Psoas muscle (tissue), 8 donors: ENCODE measurements around the gene SLC6A20. TPM values are rescaled to one million over a fixed set of nuclear protein-coding genes. Genes with fewer than 3 reads are reported as not detected.

ENCODE experiments used
- ATAC-seq, 4 donors: fragments of 200-7000 bp; cut with Tn5 transposase; one replicate each; pipeline ENCODE4 v1.9.1; 2020; ENCODE audit warnings: moderate library complexity in 3 of 4, mild to moderate bottlenecking in 2 of 4
- DNase-seq, 2 donors: peaks; one replicate each; pipeline ENCODE4 v3.0.0-alpha.2; 2020
- H3K27ac ChIP-seq: fragments of 200-600 bp; one replicate; pipeline ENCODE4 v1.8.0; 2022
- H3K27me3 ChIP-seq, 3 donors: fragments of 200-600 bp in 1 of 3; one replicate each; pipeline versions ENCODE4 v1.6.1 to v1.8.0; 2013 to 2022; ENCODE audit warnings: low read length in 2 of 3, mild to moderate bottlenecking in 2 of 3, moderate library complexity in 1 of 3; ENCODE audit not compliant: insufficient read depth in 3 of 3
- H3K36me3 ChIP-seq, 2 donors: fragments of 200-600 bp in 1 of 2; one replicate each; pipeline versions ENCODE4 v1.6.1 to v1.8.0; 2013 to 2022; ENCODE audit warnings: low read depth in 1 of 2, mild to moderate bottlenecking in 1 of 2, moderate library complexity in 1 of 2; ENCODE audit not compliant: insufficient read depth in 1 of 2
- H3K4me1 ChIP-seq: fragments of 200-600 bp; one replicate; pipeline ENCODE4 v1.8.0; 2022
- H3K4me3 ChIP-seq: fragments of 200-600 bp; one replicate; pipeline ENCODE4 v1.8.0; 2022; ENCODE audit warnings: mild to moderate bottlenecking
- H3K9me3 ChIP-seq: fragments of 200-600 bp; one replicate; pipeline ENCODE4 v1.8.0; 2022
- CTCF ChIP-seq: fragments of 200-600 bp; IDR thresholded peaks from one replicate; pipeline ENCODE4 v1.8.0; 2022; ENCODE audit warnings: antibody characterized with exemption
- WGBS, 3 donors: extraction: QIAGEN DNeasy Blood & Tissue Kit; methylation state at CpG; one replicate each; pipeline versions ENCODE4 v1.1.6 to v1.1.7; 2013; 5-methylcytosine and 5-hydroxymethylcytosine counted together
- intact Hi-C, 2 donors: fragments of 100-400 bp; cut with DNase I; formaldehyde crosslinking; loops; one replicate each; pipeline versions ENCODE4 v1.11.0 to v1.14.2; 2022
- polyA plus RNA-seq, 3 donors: library from polyadenylated mRNA; stranded (reverse); fragments of 200-250 nt; gene quantifications; one replicate each; pipeline ENCODE4 v1.2.3, GENCODE V29; 2013
- total RNA-seq, 4 donors: library from RNA; stranded (reverse); fragmentation: NEBNext Ultra II Directional in 2 of 4; extraction: Animal tissue kit (Norgen Biotek cat#: 25700) in 2 of 4; gene quantifications; one replicate each; pipeline versions ENCODE4 v1.2.1 to v1.2.4, GENCODE V29; 2021 to 2023
- donor health status: healthy with polysubstance abuse.
- donor health status: DM: no; HTN: no; CAD: no; lungs with moderate emphysema.
- donor health status: Bipolar disorder and iron deficiency.
- donor health status: healthy.
- donor health status: DM: yes; HTN: yes; CAD: no.
- donor health status: DM: no; HTN: no; CAD: no.
- donor health status: DM: no; HTN: no; CAD: no.
- donor health status: DM: yes; HTN: yes; CAD: no.

Gene SLC6A20
- total and polyA plus RNA-seq, 7 donors, result 0.10 to 0.69 (median 0.42) TPM

DNA sequence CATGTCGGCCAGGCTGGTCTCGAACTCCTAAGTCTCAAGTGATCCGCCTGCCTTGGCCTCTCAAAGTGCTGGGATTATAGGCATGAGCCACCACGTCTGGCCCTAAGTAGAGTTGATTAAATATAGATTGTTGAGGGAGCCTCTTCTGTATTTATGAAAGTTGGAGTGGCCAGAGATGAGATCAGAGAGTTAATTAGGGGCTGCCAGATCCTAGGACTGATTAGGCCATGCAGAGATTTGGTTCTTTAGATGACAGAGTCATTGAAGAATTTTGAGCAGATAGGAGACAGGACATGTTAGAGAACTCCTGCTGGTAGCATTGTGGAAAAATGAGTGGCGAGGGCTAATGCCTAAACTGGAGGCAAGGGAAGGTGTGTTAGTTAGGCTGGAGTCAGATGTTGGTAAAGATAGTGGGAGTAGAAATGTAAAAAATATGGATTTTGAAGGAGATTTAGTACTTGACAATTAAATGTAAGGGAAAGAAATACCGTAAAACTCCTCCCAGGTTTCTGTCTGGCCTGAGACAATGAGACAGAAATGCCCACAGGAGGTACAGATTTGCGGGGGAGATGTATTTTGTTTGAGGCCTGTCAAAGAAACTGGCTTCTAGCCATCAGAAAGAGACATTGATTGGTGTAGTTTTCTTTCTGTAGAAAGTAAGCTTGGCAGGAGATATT, 83.8 kb downstream of the SLC6A20 start:
- Histone ChIP-seq H3K36me3 (peaks cover 2 to 82% of the 10 kb centered on the region in 2 donors), H3K4me3 (no peak overlapping the region), H3K27me3 (no peaks in the 10 kb centered on the region), H3K4me1 (peaks cover 5% of the 10 kb centered on the region), H3K9me3 (no peaks in the 10 kb centered on the region), H3K27ac (peak overlapping the region; percentile 53)
- 67 to 86% (median 75%) methylated on average over 7 of the region's 7 CpGs for WGBS, 3 donors
- ATAC-seq, result peak; percentile 83 to 94 (median 92)
- intact Hi-C loops, result no loop called here
- DNase-seq, result no peak
- TF ChIP-seq CTCF, result no peak

DNA sequence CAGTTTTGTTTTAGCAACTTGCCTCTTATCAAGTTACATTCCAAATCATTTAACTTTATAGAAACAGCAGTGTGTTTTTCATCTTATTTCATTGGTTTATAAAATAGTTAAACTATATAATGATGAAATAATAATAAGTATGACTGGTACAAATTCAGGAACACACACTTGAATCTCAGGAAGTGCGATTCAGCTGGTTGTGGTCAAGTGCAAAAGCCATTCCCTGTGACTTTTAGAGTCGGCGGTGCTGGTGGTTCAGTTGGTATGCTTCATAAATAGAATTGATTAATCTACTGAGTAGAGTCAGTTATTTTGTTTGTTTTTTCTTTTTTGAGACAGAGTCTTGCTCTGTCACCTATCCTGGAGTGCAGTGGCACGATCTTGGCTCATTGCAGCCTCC, 84.4 kb downstream of the SLC6A20 start:
- Histone ChIP-seq H3K4me1 (peaks cover 5% of the 10 kb centered on the region), H3K36me3 (peaks cover 2 to 87% of the 10 kb centered on the region in 2 donors), H3K9me3 (no peaks in the 10 kb centered on the region), H3K27ac (peak overlapping the region; percentile 53), H3K27me3 (no peaks in the 10 kb centered on the region), H3K4me3 (no peak overlapping the region)
- intact Hi-C loops, result no loop called here
- 76 to 92% (median 91%) methylated on average over 4 of the region's 4 CpGs for WGBS, 3 donors
- TF ChIP-seq CTCF, result no peak
- DNase-seq (no peak), ATAC-seq (no peak)

DNA sequence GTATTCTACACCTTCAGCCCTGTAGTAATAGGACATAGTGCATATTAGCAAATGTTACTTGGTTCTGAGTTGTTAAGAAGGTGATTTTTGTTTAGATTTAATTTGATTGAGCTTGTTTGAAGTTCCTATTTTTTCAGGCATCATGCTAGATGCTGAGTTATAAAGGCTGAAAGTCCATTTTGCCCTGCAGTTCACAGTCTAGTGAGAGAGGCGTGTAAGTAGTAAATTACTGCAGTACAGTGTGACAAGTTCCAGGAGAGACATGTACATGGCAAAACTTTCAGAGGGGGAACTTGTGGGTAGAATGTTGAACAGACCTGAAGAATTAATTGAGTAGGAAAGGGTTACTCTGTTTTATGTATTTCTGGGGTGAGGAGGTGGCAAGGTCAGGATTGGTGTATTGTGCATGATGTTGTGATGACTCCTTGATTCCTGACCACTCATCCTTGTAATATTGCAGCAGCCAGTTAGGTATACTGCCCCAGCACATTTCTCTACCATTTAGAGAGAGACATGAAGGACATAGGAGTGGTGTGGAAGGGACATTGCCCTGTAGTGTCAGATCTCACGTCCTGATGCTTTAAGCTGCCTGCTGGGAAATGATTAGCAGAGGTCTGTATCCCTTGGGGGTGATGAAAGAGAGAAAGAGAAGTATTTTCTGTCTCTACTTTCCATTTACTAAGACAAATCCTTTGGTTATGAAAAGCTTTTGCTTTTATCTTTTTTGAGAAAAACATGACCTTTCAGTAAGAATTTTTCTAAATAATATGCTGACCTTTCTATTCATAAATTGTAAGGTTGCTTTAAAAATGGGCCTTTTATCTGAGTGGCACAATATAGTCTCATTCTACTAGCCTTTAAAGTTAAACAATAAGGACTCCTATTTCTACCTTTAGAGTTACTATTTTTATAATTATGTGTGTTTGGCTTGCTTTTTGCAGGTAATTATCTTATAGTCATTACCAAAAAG, 90.2 kb downstream of the SLC6A20 start:
- WGBS, 3 donors, result 76 to 85% (median 80%) methylated on average over 2 of the region's 2 CpGs
- peaks cover 4 to 78% of the 10 kb centered on the region in 2 donors for H3K36me3 ChIP-seq
- TF ChIP-seq CTCF, result no peak
- H3K9me3 ChIP-seq, result no peaks in the 10 kb centered on the region
- H3K4me1 ChIP-seq, result peaks cover 2% of the 10 kb centered on the region
- H3K27ac ChIP-seq, result no peak overlapping the region
- intact Hi-C loops, result no loop called here
- H3K4me3 ChIP-seq, result no peak overlapping the region
- DNase-seq (no peak), ATAC-seq (no peak)
- no peaks in the 10 kb centered on the region for H3K27me3 ChIP-seq

Other genes with a start within 250 kb of the SLC6A20 start
- 10 to 100 TPM; 22.5 to 34.1 (median 32.0) TPM for gene LIMD1, start 201.8 kb downstream of the SLC6A20 start, total RNA-seq
- gene LIMD1, start 201.8 kb downstream of the SLC6A20 start, polyA plus RNA-seq, result 1 to 10 TPM; 3.3 to 9.1 (median 5.5) TPM
- 10 to 100 TPM; 13.1 to 18.1 (median 14.5) TPM for gene SACM1L, start 107.1 kb downstream of the SLC6A20 start, total RNA-seq
- 10 to 100 TPM in 2 of 3 donors, 1 to 10 TPM in 1; 7.5 to 14.2 (median 13.3) TPM for gene SACM1L, start 107.1 kb downstream of the SLC6A20 start, polyA plus RNA-seq
- 1 to 10 TPM; 4.2 to 5.6 (median 5.4) TPM for gene LZTFL1, start 45.6 kb upstream of the SLC6A20 start, total RNA-seq
- gene LZTFL1, start 45.6 kb upstream of the SLC6A20 start, polyA plus RNA-seq, result 10 to 100 TPM in 1 of 3 donors, 1 to 10 TPM in 2; 3.1 to 15.9 (median 4.0) TPM
- not detected for gene CCR9, start 90.0 kb upstream of the SLC6A20 start, total RNA-seq
- gene CCR9, start 90.0 kb upstream of the SLC6A20 start, polyA plus RNA-seq, result under 1 TPM in 1 of 3 donors, not detected in 2; 0.03 TPM
- under 1 TPM in 1 of 4 donors, not detected in 3; 0.50 TPM for gene CXCR6, start 146.9 kb upstream of the SLC6A20 start, total RNA-seq
- gene CXCR6, start 146.9 kb upstream of the SLC6A20 start, polyA plus RNA-seq, result under 1 TPM in 2 of 3 donors, not detected in 1; 0.05 to 0.10 TPM
- gene FYCO1, start 199.3 kb upstream of the SLC6A20 start, total RNA-seq, result 100 to 1,000 TPM in 3 of 4 donors, 10 to 100 TPM in 1; 60.1 to 129 (median 115) TPM
- gene FYCO1, start 199.3 kb upstream of the SLC6A20 start, polyA plus RNA-seq, result 10 to 100 TPM; 14.0 to 68.3 (median 40.0) TPM
- under 1 TPM in 3 of 4 donors, not detected in 1; 0.04 to 0.10 (median 0.06) TPM for gene XCR1, start 230.9 kb upstream of the SLC6A20 start, total RNA-seq
- gene XCR1, start 230.9 kb upstream of the SLC6A20 start, polyA plus RNA-seq, result under 1 TPM; 0.01 to 0.07 (median 0.03) TPM